Caki2 (cell line): ENCODE data around the gene MAPK9. TPM values are rescaled to one million over a fixed set of nuclear protein-coding genes. Genes with fewer than 3 reads are reported as not detected.

Experiments used
- DNase-seq: peaks from one replicate; pipeline ENCODE4 v3.0.0-alpha.2; 2015; ENCODE audit warnings: low read depth
- in situ Hi-C: cut with HindIII; loops from 2 replicates; pipeline ENCODE4 v1.10.0; 2016; ENCODE audit warnings: low sequenced_read_pairs, low pct_unique_long_range_greater_than_20kb, mixed read lengths
- total RNA-seq: library from RNA; depleted of rRNA; stranded (reverse); fragments of >200 nt; shearing (Covaris generic); gene quantifications from 2 replicates; pipeline ENCODE4 v1.2.3, GENCODE V29; 2014; ENCODE audit warnings: low replicate concordance

Gene MAPK9
- total RNA-seq, 1 experiment from 2014 or later = 46.5 TPM

GRCh38 chr5:180259260-180259611 lies 32.6 kb downstream of the MAPK9 start:
- in situ Hi-C loops = no loop called here
- DNase-seq = peak; percentile 27

GRCh38 chr5:180253036-180253824 lies 38.7 kb downstream of the MAPK9 start:
- in situ Hi-C loops = no loop called here
- DNase-seq = peak; percentile 13

- in situ Hi-C loops = no loop called here
- DNase-seq = no peak
Observed at GRCh38 chr5:180251887-180252286, 40.0 kb downstream of the MAPK9 start.

GRCh38 chr5:180251141-180251540 lies 40.7 kb downstream of the MAPK9 start:
- no peak for DNase-seq
- in situ Hi-C loops = no loop called here

GRCh38 chr5:180250329-180250728 lies 41.6 kb downstream of the MAPK9 start:
- no peak for DNase-seq
- in situ Hi-C loops = no loop called here

- DNase-seq = no peak
- in situ Hi-C loops = no loop called here
Observed at GRCh38 chr5:180241600-180241999, 50.3 kb downstream of the MAPK9 start.

- in situ Hi-C loops = no loop called here
- DNase-seq = no peak
Observed at GRCh38 chr5:180238631-180239030, 53.3 kb downstream of the MAPK9 start.

GRCh38 chr5:180235846-180236245 lies 56.0 kb downstream of the MAPK9 start:
- in situ Hi-C loops = no loop called here
- no peak for DNase-seq

- in situ Hi-C loops = no loop called here
- no peak for DNase-seq
Observed at GRCh38 chr5:180235077-180235476, 56.8 kb downstream of the MAPK9 start.

- no peak for DNase-seq
- in situ Hi-C loops = no loop called here
Observed at GRCh38 chr5:180234271-180234670, 57.6 kb downstream of the MAPK9 start.

- in situ Hi-C loops = no loop called here
- no peak for DNase-seq
Observed at GRCh38 chr5:180233729-180234128, 58.2 kb downstream of the MAPK9 start.

- no peak for DNase-seq
- in situ Hi-C loops = no loop called here
Observed at GRCh38 chr5:180230017-180230416, 61.9 kb downstream of the MAPK9 start.

- in situ Hi-C loops = loop anchor here (25.0 kb wide), 1 partner anchor 135 kb away; no protein-coding TSS in a partner anchor
- no peak for DNase-seq
Observed at GRCh38 chr5:180222056-180222455, 69.8 kb downstream of the MAPK9 start.

GRCh38 chr5:180217797-180218196 lies 74.1 kb downstream of the MAPK9 start:
- in situ Hi-C loops = loop anchor here (25.0 kb wide), 1 partner anchor 130 kb away; no protein-coding TSS in a partner anchor
- no peak for DNase-seq

GRCh38 chr5:180216646-180217171 lies 75.2 kb downstream of the MAPK9 start:
- DNase-seq = no peak
- in situ Hi-C loops = loop anchor here (25.0 kb wide), 1 partner anchor 129 kb away; no protein-coding TSS in a partner anchor

GRCh38 chr5:180215783-180216630 lies 75.9 kb downstream of the MAPK9 start:
- DNase-seq = no peak
- in situ Hi-C loops = loop anchor here (25.0 kb wide), 1 partner anchor 129 kb away; no protein-coding TSS in a partner anchor

- in situ Hi-C loops = loop anchor here (25.0 kb wide), 1 partner anchor 128 kb away; no protein-coding TSS in a partner anchor
- no peak for DNase-seq
Observed at GRCh38 chr5:180214870-180215770, 76.8 kb downstream of the MAPK9 start.

- in situ Hi-C loops = loop anchor here (25.0 kb wide), 1 partner anchor 126 kb away; no protein-coding TSS in a partner anchor
- no peak for DNase-seq
Observed at GRCh38 chr5:180213657-180214207, 78.2 kb downstream of the MAPK9 start.
